ENCODE measurements around the gene S1PR3.
A peak's percentile ranks its signal among the peaks of the same experiment; 100 is the strongest.

S1PR3 gene

DNA sequence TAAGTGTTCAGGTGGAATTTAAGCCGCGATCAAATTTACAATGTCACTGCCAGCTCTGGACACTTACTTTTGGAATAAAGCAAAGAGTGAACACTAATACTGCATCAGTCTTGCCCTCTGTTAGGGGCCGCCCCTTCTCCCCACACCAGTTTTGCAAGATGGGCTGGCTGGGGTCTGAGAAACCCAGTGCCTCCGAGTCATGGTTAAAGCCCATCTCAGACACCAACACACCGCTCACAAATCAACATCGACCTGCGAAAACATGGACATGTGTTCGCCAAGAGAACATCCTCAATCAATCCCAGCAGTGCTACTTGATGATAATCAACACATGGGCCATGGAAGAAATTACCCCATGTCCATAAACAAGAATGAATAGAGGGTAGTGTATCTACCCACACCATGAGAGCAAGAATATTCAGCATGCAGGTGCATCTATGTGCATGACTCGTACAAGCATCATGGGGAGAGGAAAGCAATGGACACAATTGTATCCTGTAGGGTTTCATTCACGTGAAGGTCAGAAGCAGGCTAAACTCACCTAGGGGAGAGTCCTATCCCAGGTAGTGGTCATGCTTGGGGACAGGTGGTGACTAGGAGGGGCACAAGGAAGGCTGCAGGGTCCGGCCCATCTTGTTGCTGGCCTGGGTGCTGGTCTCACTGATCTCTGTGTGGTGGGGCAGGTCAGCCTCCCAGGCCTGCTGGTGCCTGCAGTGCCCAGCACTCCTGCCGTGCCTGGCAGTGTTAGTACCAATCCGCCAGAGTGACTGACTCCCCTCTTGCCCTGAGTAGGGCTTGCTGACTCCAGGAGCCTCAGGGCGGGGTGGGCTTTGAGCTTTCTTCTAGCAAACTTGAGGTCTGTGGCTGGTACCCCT lies 5.0 kb downstream of the S1PR3 start:
- Histone ChIP-seq H3K9me3 (no peaks in the 10 kb centered on the region), H3K36me3 (no peaks in the 10 kb centered on the region), H3K4me3 (ENCODE audit: low read depth, low read length) (no peak overlapping the region), H3K4me1 (peaks cover 18% of the 10 kb centered on the region), H3K27me3 (no peaks in the 10 kb centered on the region)
- TF ChIP-seq, protein P1, sequence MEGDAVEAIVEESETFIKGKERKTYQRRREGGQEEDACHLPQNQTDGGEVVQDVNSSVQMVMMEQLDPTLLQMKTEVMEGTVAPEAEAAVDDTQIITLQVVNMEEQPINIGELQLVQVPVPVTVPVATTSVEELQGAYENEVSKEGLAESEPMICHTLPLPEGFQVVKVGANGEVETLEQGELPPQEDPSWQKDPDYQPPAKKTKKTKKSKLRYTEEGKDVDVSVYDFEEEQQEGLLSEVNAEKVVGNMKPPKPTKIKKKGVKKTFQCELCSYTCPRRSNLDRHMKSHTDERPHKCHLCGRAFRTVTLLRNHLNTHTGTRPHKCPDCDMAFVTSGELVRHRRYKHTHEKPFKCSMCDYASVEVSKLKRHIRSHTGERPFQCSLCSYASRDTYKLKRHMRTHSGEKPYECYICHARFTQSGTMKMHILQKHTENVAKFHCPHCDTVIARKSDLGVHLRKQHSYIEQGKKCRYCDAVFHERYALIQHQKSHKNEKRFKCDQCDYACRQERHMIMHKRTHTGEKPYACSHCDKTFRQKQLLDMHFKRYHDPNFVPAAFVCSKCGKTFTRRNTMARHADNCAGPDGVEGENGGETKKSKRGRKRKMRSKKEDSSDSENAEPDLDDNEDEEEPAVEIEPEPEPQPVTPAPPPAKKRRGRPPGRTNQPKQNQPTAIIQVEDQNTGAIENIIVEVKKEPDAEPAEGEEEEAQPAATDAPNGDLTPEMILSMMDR (IDR thresholded peaks at IDR 0.05; ENCODE audit: low read depth, low read length) = no peak
- DNase-seq = no peak

DNA sequence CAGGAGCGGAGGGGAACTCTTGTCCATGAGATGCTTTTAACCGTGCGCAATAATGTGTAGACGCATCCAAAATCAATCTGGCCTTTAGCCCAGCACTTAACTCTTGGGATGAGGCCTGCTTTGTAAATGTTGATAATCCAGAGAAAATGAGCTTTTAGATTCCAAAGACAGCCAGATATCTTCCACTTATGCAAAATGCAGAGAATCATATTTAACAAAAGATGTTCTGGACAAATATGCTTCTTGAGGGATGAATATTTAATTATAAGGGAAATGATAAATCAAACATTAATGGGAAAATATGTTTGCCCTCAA lies 5.6 kb downstream of the S1PR3 start:
- Histone ChIP-seq H3K4me1 (peaks cover 18% of the 10 kb centered on the region), H3K36me3 (0 out of 2 replicates have a peak, but pooled peaks cover 2% of the 10 kb centered on the region), H3K27me3 (no peaks in the 10 kb centered on the region), H3K9me3 (no peaks in the 10 kb centered on the region), H3K4me3 (ENCODE audit: low read depth, low read length) (no peak overlapping the region)
- TF ChIP-seq, protein P1 (IDR thresholded peaks at IDR 0.05; ENCODE audit: low read depth, low read length) = no peak
- DNase-seq = no peak

DNA sequence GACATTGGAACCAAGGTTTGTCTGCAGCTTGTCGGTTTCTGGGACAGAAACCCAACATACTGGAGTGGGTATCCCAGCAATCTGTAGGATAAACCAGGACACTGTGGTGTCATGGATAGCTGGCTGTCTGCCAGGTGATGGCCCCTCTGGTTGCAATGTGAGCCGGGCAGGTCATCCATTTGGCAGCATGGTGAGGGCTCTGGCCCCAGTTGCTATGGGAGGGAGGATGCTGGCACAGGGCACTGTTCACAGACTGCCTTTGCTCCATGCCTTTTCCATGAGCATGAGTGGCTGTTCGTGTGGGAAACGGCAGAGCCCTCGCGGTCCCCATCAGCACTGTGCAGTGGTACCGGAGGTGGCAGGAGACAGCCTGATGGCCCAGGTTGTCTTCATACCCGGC lies 6.4 kb downstream of the S1PR3 start:
- Histone ChIP-seq H3K4me3 (ENCODE audit: low read depth, low read length) (no peak overlapping the region), H3K36me3 (0 out of 2 replicates have a peak, but pooled peaks cover 2% of the 10 kb centered on the region), H3K27me3 (no peaks in the 10 kb centered on the region), H3K4me1 (peaks cover 18% of the 10 kb centered on the region), H3K9me3 (no peaks in the 10 kb centered on the region)
- peak; percentile 78 for DNase-seq
- TF ChIP-seq, protein P1 (IDR thresholded peaks at IDR 0.05; ENCODE audit: low read depth, low read length) = no peak

DNA sequence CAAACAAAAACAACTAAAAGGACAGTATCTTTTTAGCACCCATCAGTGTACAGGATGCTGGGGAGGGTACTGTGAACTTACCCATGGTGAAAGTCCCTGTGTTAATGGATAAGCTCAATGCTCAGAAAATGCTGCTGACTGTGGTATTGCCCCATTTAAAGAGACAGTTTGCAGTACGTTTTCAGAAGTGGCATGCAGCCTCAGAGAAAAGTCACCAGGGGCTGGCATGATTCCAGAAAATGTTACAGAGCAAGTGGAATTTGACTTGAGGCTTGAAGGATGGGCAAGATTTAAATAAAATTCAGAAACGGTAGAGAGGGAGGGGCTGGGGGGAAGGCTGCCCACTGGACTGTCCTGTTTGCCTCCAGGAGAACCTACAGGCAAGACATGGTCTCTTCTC lies 7.2 kb downstream of the S1PR3 start:
- no peak for DNase-seq
- peaks cover 16% of the 10 kb centered on the region for H3K4me1 ChIP-seq
- H3K27me3 ChIP-seq = no peaks in the 10 kb centered on the region
- no peaks in the 10 kb centered on the region for H3K9me3 ChIP-seq
- H3K36me3 ChIP-seq = 0 out of 2 replicates have a peak, but pooled peaks cover 2% of the 10 kb centered on the region
- TF ChIP-seq, protein P1 (IDR thresholded peaks at IDR 0.05; ENCODE audit: low read depth, low read length) = no peak
- no peak overlapping the region for H3K4me3 ChIP-seq (ENCODE audit: low read depth, low read length)

DNA sequence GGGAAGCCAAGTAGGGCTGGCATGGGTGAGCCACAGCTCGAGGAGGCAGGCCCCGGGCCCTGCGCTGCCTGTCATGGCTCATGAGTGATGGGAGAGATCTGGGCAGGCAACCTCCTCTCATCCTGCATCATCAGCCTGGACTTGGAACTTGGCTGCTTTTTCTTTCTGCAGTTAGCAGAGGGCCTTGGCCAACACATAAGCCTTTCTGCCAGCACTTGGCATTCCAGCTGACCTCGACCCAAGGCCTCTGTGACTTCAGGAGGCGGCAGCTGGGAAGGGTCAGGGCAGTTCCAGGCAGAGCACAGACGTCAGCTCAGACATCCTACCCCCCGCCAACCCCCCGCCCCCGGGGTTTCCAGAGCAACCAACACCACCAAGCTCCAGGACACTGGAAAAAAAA lies 7.6 kb downstream of the S1PR3 start:
- peak; percentile 62 for DNase-seq
- Histone ChIP-seq H3K36me3 (0 out of 2 replicates have a peak, but pooled peaks cover 2% of the 10 kb centered on the region), H3K4me1 (peaks cover 16% of the 10 kb centered on the region), H3K9me3 (no peaks in the 10 kb centered on the region), H3K4me3 (ENCODE audit: low read depth, low read length) (no peak overlapping the region), H3K27me3 (no peaks in the 10 kb centered on the region)
- TF ChIP-seq, protein P1 (IDR thresholded peaks at IDR 0.05; ENCODE audit: low read depth, low read length) = no peak

DNA sequence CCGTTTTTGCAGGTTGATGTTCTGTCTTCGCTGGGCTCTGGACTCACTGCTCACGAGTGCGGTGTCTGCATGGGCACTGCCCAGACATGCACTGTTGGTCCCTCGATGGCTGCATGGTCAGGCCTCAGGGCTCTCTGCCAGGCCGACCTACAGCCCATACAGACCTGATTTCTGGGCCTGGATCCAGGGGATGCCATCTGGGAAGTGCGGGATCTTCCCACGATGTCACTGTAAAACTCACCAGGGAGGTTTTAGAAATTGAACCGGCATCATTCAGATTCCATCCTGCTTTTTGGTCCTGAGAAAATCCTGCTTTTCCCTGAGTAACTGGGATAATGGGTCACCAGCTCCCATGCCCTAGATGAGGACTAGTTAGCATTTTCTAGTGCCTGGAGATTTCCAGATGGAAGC lies 9.1 kb downstream of the S1PR3 start:
- H3K4me1 ChIP-seq = peaks cover 16% of the 10 kb centered on the region
- H3K36me3 ChIP-seq = 0 out of 2 replicates have a peak, but pooled peaks cover 2% of the 10 kb centered on the region
- no peaks in the 10 kb centered on the region for H3K9me3 ChIP-seq
- no peaks in the 10 kb centered on the region for H3K27me3 ChIP-seq
- peak overlapping the region; percentile 35 for H3K4me3 ChIP-seq (ENCODE audit: low read depth, low read length)
- TF ChIP-seq, protein P1 (IDR thresholded peaks at IDR 0.05; ENCODE audit: low read depth, low read length) = no peak
- DNase-seq = peak; percentile 51

Measured in BE2C (cell line).